Epithelial cell of proximal tubule (primary cell): ENCODE results near the gene DYNC1H1. TPM values are rescaled to one million over a fixed set of nuclear protein-coding genes. Genes with fewer than 3 reads are reported as not detected.

Source experiments
- DNase-seq: peaks from one replicate; pipeline ENCODE4 v3.0.0-alpha.2; 2011; ENCODE audit warnings: low read depth
- H3K4me3 ChIP-seq: 2 replicates; pipeline ENCODE4 v1.5.1; 2011; ENCODE audit warnings: low read depth, mild to moderate bottlenecking, low read length
- CTCF ChIP-seq: conservative IDR thresholded peaks from 2 replicates; pipeline ENCODE4 v1.5.1; 2012; ENCODE audit warnings: low read depth, mild to moderate bottlenecking, low read length
- total RNA-seq: library from RNA; depleted of rRNA; stranded (reverse); fragments of >200 nt; gene quantifications from 2 replicates; pipeline ENCODE4 v1.2.3, GENCODE V29; 2015

DYNC1H1 gene
- total RNA-seq, 1 donor from 2014 or later = 402 TPM

GRCh38 chr14:102105369-102105768, 141.0 kb downstream of the DYNC1H1 start:
- no peak overlapping the region for H3K4me3 ChIP-seq
- TF ChIP-seq CTCF = no peak

More at GRCh38 chr14:102105369-102105768, 141.0 kb downstream of the DYNC1H1 start:
- no peak for DNase-seq

Other genes with a start within 250 kb of the DYNC1H1 start
- gene PPP2R5C, start 202.9 kb upstream of the DYNC1H1 start, total RNA-seq = 61.6 and 63.5 TPM in 2 replicates
- gene HSP90AA1, start 122.5 kb downstream of the DYNC1H1 start, total RNA-seq = 615 and 1,253 TPM in 2 replicates
- 12.4 and 13.8 TPM in 2 replicates for gene WDR20, start 175.3 kb downstream of the DYNC1H1 start, total RNA-seq